Measurements from ENCODE around the gene TTC23. TPM values are rescaled to one million over a fixed set of nuclear protein-coding genes. Genes with fewer than 3 reads are reported as not detected.

The TTC23 gene
- total RNA-seq, 2 donors from 2014 or later, result 14.1 to 19.3 TPM

- DNase-seq, result no peak
- intact Hi-C loops (cut with DNase I), result loop anchor here (2.0 kb wide), 1 partner anchor 109 kb away; no protein-coding TSS in a partner anchor
- no peak for TF ChIP-seq CTCF (IDR thresholded peaks at IDR 0.05)
- Histone ChIP-seq H3K9ac (ENCODE audit: low read depth in 2 of 2, low read length in 2 of 2) (no peak overlapping the region), H3K9me3 (no peaks in the 10 kb centered on the region), H3K4me1 (no peaks in the 10 kb centered on the region), H3K4me3 (no peak overlapping the region), H3K27me3 (no peaks in the 10 kb centered on the region), H3K36me3 (no peaks in the 10 kb centered on the region), H3K27ac (no peak overlapping the region)
Measured at GRCh38 chr15:99211926-99212325, 37.5 kb downstream of the TTC23 start.

GRCh38 chr15:99210334-99210733, 39.0 kb downstream of the TTC23 start:
- no peaks in the 10 kb centered on the region for H3K4me1 ChIP-seq
- H3K27me3 ChIP-seq, result no peaks in the 10 kb centered on the region
- no peak for DNase-seq
- no peak overlapping the region for H3K4me3 ChIP-seq
- H3K36me3 ChIP-seq, result no peaks in the 10 kb centered on the region
- H3K9ac ChIP-seq (ENCODE audit: low read depth in 2 of 2, low read length in 2 of 2), result no peak overlapping the region
- intact Hi-C loops (cut with DNase I), result no loop called here
- H3K27ac ChIP-seq, result no peak overlapping the region
- no peak for TF ChIP-seq CTCF (IDR thresholded peaks at IDR 0.05)
- H3K9me3 ChIP-seq, result no peaks in the 10 kb centered on the region

- no peaks in the 10 kb centered on the region for H3K27me3 ChIP-seq
- no peaks in the 10 kb centered on the region for H3K4me1 ChIP-seq
- TF ChIP-seq CTCF (IDR thresholded peaks at IDR 0.05), result no peak
- no peak for DNase-seq
- intact Hi-C loops (cut with DNase I), result no loop called here
- H3K9me3 ChIP-seq, result no peaks in the 10 kb centered on the region
- H3K36me3 ChIP-seq, result no peaks in the 10 kb centered on the region
- H3K9ac ChIP-seq (ENCODE audit: low read depth in 2 of 2, low read length in 2 of 2), result no peak overlapping the region
- no peak overlapping the region for H3K27ac ChIP-seq
- H3K4me3 ChIP-seq, result no peak overlapping the region
Measured at GRCh38 chr15:99209326-99209725, 40.1 kb downstream of the TTC23 start.

GRCh38 chr15:99207672-99208071, 41.7 kb downstream of the TTC23 start:
- no peak for TF ChIP-seq CTCF (IDR thresholded peaks at IDR 0.05)
- no peak overlapping the region for H3K4me3 ChIP-seq
- no peaks in the 10 kb centered on the region for H3K27me3 ChIP-seq
- intact Hi-C loops (cut with DNase I), result no loop called here
- H3K27ac ChIP-seq, result no peak overlapping the region
- DNase-seq, result no peak
- no peaks in the 10 kb centered on the region for H3K36me3 ChIP-seq
- H3K9ac ChIP-seq (ENCODE audit: low read depth in 2 of 2, low read length in 2 of 2), result no peak overlapping the region
- H3K4me1 ChIP-seq, result no peaks in the 10 kb centered on the region
- no peaks in the 10 kb centered on the region for H3K9me3 ChIP-seq

GRCh38 chr15:99202176-99202552, 47.2 kb downstream of the TTC23 start:
- Histone ChIP-seq H3K4me1 (no peaks in the 10 kb centered on the region), H3K27me3 (no peaks in the 10 kb centered on the region), H3K9ac (ENCODE audit: low read depth in 2 of 2, low read length in 2 of 2) (no peak overlapping the region), H3K27ac (no peak overlapping the region), H3K36me3 (no peaks in the 10 kb centered on the region), H3K4me3 (no peak overlapping the region), H3K9me3 (no peaks in the 10 kb centered on the region)
- intact Hi-C loops (cut with DNase I), result no loop called here
- TF ChIP-seq CTCF (IDR thresholded peaks at IDR 0.05), result no peak
- DNase-seq, result no peak

Data from colonic mucosa (tissue), 4 donors.